GM23248 (cell line): ENCODE measurements around the gene GAB3. TPM values are rescaled to one million over a fixed set of nuclear protein-coding genes. Genes with fewer than 3 reads are reported as not detected.
"Not testable (repeated sequence)": the region's sequence is repeated elsewhere in the genome, so short reads cannot be mapped to it uniquely, and the experiment has no call there.

ENCODE experiments used
- DNase-seq: peaks from one replicate; pipeline ENCODE4 v3.0.0-alpha.2; 2015
- H2AFZ ChIP-seq: fragments of 200-600 bp; sonication (generic); 2 replicates; pipeline ENCODE4 v1.6.1; 2016; ENCODE audit warnings: antibody characterized with exemption
- H3F3A ChIP-seq: fragments of 200-600 bp; sonication (generic); 2 replicates; pipeline ENCODE4 v1.6.1; 2016; ENCODE audit warnings: mild to moderate bottlenecking, antibody characterized with exemption, mixed run types; ENCODE audit not compliant: insufficient read depth
- H3K27ac ChIP-seq: fragments of 200-600 bp; sonication (generic); 2 replicates; pipeline ENCODE4 v1.5.1; 2016; ENCODE audit warnings: mild to moderate bottlenecking
- H3K27me3 ChIP-seq: fragments of 200-600 bp; sonication (generic); replicated peaks from 2 replicates; pipeline ENCODE4 v1.6.1; 2016; ENCODE audit warnings: mild to moderate bottlenecking; ENCODE audit not compliant: insufficient read depth
- H3K36me3 ChIP-seq: fragments of 200-600 bp; sonication (generic); 2 replicates; pipeline ENCODE4 v1.6.1; 2016; ENCODE audit warnings: low read depth, mild to moderate bottlenecking
- H3K4me1 ChIP-seq: fragments of 200-600 bp; sonication (generic); 2 replicates; pipeline ENCODE4 v1.6.1; 2016; ENCODE audit warnings: mild to moderate bottlenecking; ENCODE audit not compliant: insufficient read depth
- H3K4me2 ChIP-seq: fragments of 200-600 bp; sonication (generic); one replicate; pipeline ENCODE4 v1.6.1; 2016; ENCODE audit warnings: mild to moderate bottlenecking; ENCODE audit not compliant: unreplicated experiment
- H3K4me3 ChIP-seq: fragments of 200-600 bp; sonication (generic); 2 replicates; pipeline ENCODE4 v1.5.1; 2016; ENCODE audit warnings: mild to moderate bottlenecking
- H3K79me2 ChIP-seq: fragments of 200-600 bp; sonication (generic); 2 replicates; pipeline ENCODE4 v1.6.1; 2016; ENCODE audit warnings: mild to moderate bottlenecking; ENCODE audit not compliant: insufficient read depth
- H3K9ac ChIP-seq: fragments of 200-600 bp; sonication (generic); 2 replicates; pipeline ENCODE4 v1.6.1; 2016; ENCODE audit warnings: mild to moderate bottlenecking
- H3K9me2 ChIP-seq: fragments of 200-600 bp; sonication (generic); 2 replicates; pipeline ENCODE4 v1.6.1; 2016; ENCODE audit warnings: mixed run types, mild to moderate bottlenecking, moderate library complexity; ENCODE audit not compliant: insufficient read depth
- H3K9me3 ChIP-seq: fragments of 200-600 bp; sonication (generic); one replicate; pipeline ENCODE4 v1.6.1; 2017; ENCODE audit warnings: low read depth
- H4K20me1 ChIP-seq: fragments of 200-600 bp; sonication (generic); 2 replicates; pipeline ENCODE4 v1.6.0; 2016; ENCODE audit not compliant: insufficient read depth
- EZH2 ChIP-seq: fragments of 200-600 bp; sonication (generic); IDR thresholded peaks from 2 replicates; pipeline ENCODE4 v1.6.1; 2018; ENCODE audit warnings: antibody characterized with exemption, mild to moderate bottlenecking; ENCODE audit not compliant: insufficient read depth, poor library complexity, severe bottlenecking
- EZH2phosphoT487 ChIP-seq: fragments of 200-600 bp; sonication (generic); IDR thresholded peaks from 2 replicates; pipeline ENCODE4 v1.6.1; 2018; ENCODE audit warnings: antibody characterized with exemption, moderate library complexity, mild to moderate bottlenecking, low read depth; ENCODE audit not compliant: insufficient read depth
- WGBS, 2 experiments: methylation state at CpG; one replicate each; pipeline ENCODE4 v1.1.6; 2015 to 2017; ENCODE audit warnings: low lambda C conversion rate in 2 of 2, low coverage in 1 of 2; ENCODE audit errors: missing lambda C conversion rate in 2 of 2; 5-methylcytosine and 5-hydroxymethylcytosine counted together
- in situ Hi-C: fragments of 300-500 bp; cut with MboI; formaldehyde crosslinking; loops from 2 replicates; pipeline ENCODE4 v1.15.0; 2020
- polyA plus RNA-seq: library from polyadenylated mRNA; unstranded; fragments of >200 nt; fragmentation: Nextera tagmentation; extraction: Ambion mirVana; gene quantifications from 2 replicates; pipeline ENCODE4 v1.2.1, GENCODE V29; 2016
- total RNA-seq: library from RNA; depleted of rRNA; stranded (reverse); fragments of >200 nt; shearing (Covaris generic); gene quantifications from 2 replicates; pipeline ENCODE4 v1.2.3, GENCODE V29; 2014

Gene GAB3
- total and polyA plus RNA-seq, 2 experiments from 2014 or later, result 0.76 to 1.0 TPM

GRCh38 chrX:154657226-154657805, 93.6 kb downstream of the GAB3 start:
- Histone ChIP-seq H3F3A (no peaks in the 10 kb centered on the region), H3K4me1 (no peaks in the 10 kb centered on the region), H4K20me1 (no peaks in the 10 kb centered on the region), H3K27me3 (no peaks in the 10 kb centered on the region), H3K4me3 (no peak overlapping the region), H3K4me2 (no peak overlapping the region), H2AFZ (no peak overlapping the region), H3K9me2 (no peaks in the 10 kb centered on the region), H3K79me2 (no peaks in the 10 kb centered on the region), H3K9ac (no peak overlapping the region), H3K9me3 (no peaks in the 10 kb centered on the region), H3K36me3 (no peaks in the 10 kb centered on the region), H3K27ac (no peak overlapping the region)
- in situ Hi-C loops, result no loop called here
- no peak for TF ChIP-seq EZH2phosphoT487
- no peak for TF ChIP-seq EZH2
- no peak for DNase-seq
- 68 to 69% methylated on average over 14 to 15 of the region's 15 CpGs for WGBS, 2 experiments

GRCh38 chrX:154655786-154656185, 95.1 kb downstream of the GAB3 start:
- Histone ChIP-seq H3K27ac (no peak overlapping the region), H3K79me2 (no peaks in the 10 kb centered on the region), H3K4me1 (no peaks in the 10 kb centered on the region), H3K4me3 (no peak overlapping the region), H3K9me2 (no peaks in the 10 kb centered on the region), H3K36me3 (no peaks in the 10 kb centered on the region), H4K20me1 (no peaks in the 10 kb centered on the region), H3K9me3 (no peaks in the 10 kb centered on the region), H3K9ac (no peak overlapping the region), H3K4me2 (no peak overlapping the region), H3F3A (no peaks in the 10 kb centered on the region), H3K27me3 (no peaks in the 10 kb centered on the region), H2AFZ (no peak overlapping the region)
- TF ChIP-seq EZH2, result no peak
- TF ChIP-seq EZH2phosphoT487, result no peak
- in situ Hi-C loops, result no loop called here
- DNase-seq, result no peak
- WGBS, 2 experiments, result 50 to 62% methylated on average over 7 to 11 of the region's 11 CpGs

GRCh38 chrX:154655346-154655745, 95.5 kb downstream of the GAB3 start:
- 29% methylated on average over 5 to 6 of the region's 6 CpGs for WGBS, 2 experiments
- in situ Hi-C loops, result no loop called here
- DNase-seq, result no peak
- Histone ChIP-seq H3K4me1 (no peaks in the 10 kb centered on the region), H3K27me3 (no peaks in the 10 kb centered on the region), H3K9me3 (no peaks in the 10 kb centered on the region), H3F3A (no peaks in the 10 kb centered on the region), H3K27ac (no peak overlapping the region), H2AFZ (no peak overlapping the region), H3K36me3 (no peaks in the 10 kb centered on the region), H3K4me2 (no peak overlapping the region), H3K4me3 (no peak overlapping the region), H3K79me2 (no peaks in the 10 kb centered on the region), H3K9ac (no peak overlapping the region), H4K20me1 (no peaks in the 10 kb centered on the region), H3K9me2 (no peaks in the 10 kb centered on the region)
- TF ChIP-seq EZH2phosphoT487 (no peak), EZH2 (no peak)

- no peak for DNase-seq
- Histone ChIP-seq H3F3A (no peaks in the 10 kb centered on the region), H3K4me2 (no peak overlapping the region), H3K4me3 (no peak overlapping the region), H3K9me2 (no peaks in the 10 kb centered on the region), H4K20me1 (no peaks in the 10 kb centered on the region), H3K27ac (no peak overlapping the region), H3K9ac (no peak overlapping the region), H3K36me3 (no peaks in the 10 kb centered on the region), H3K27me3 (no peaks in the 10 kb centered on the region), H3K4me1 (no peaks in the 10 kb centered on the region), H3K79me2 (no peaks in the 10 kb centered on the region), H3K9me3 (no peaks in the 10 kb centered on the region), H2AFZ (no peak overlapping the region)
- in situ Hi-C loops, result no loop called here
- 75 to 79% methylated on average over 8 to 13 of the region's 15 CpGs for WGBS, 2 experiments
- TF ChIP-seq EZH2 (no peak), EZH2phosphoT487 (no peak)
These were observed 96.0 kb downstream of the GAB3 start for GRCh38 chrX:154654925-154655324.

- Histone ChIP-seq H3K36me3 (no peaks in the 10 kb centered on the region), H3F3A (no peaks in the 10 kb centered on the region), H4K20me1 (no peaks in the 10 kb centered on the region), H3K4me3 (no peak overlapping the region), H3K9me2 (no peaks in the 10 kb centered on the region), H3K9me3 (no peaks in the 10 kb centered on the region), H3K27me3 (no peaks in the 10 kb centered on the region), H3K9ac (no peak overlapping the region), H3K27ac (no peak overlapping the region), H3K79me2 (no peaks in the 10 kb centered on the region), H3K4me2 (no peak overlapping the region), H3K4me1 (no peaks in the 10 kb centered on the region), H2AFZ (no peak overlapping the region)
- in situ Hi-C loops, result no loop called here
- WGBS, 2 experiments, result 88 to 91% methylated on average over 5 to 8 of the region's 10 CpGs
- TF ChIP-seq EZH2phosphoT487 (no peak), EZH2 (no peak)
- DNase-seq, result no peak
These were observed 96.5 kb downstream of the GAB3 start for GRCh38 chrX:154654372-154654771.

GRCh38 chrX:154653413-154653812, 97.5 kb downstream of the GAB3 start, which contains the start of gene CTAG2:
CTAG2 (minus strand) TSS chrX:154653579; CDS start chrX:154653515, 64 bp downstream.
- H3F3A ChIP-seq, H3K9me2 ChIP-seq, H3K4me3 ChIP-seq, H3K4me1 ChIP-seq, DNase-seq, H3K9ac ChIP-seq, H2AFZ ChIP-seq, H3K4me2 ChIP-seq, H3K27me3 ChIP-seq, H3K9me3 ChIP-seq, H3K36me3 ChIP-seq, in situ Hi-C loops, H3K79me2 ChIP-seq, H4K20me1 ChIP-seq, H3K27ac ChIP-seq: not testable (repeated sequence)
- WGBS, 2 experiments, result no CpG with 5 or more reads among the region's 27 CpGs
